Frontal cortex (tissue), 4 donors: ENCODE measurements around the gene MLANA. TPM values are rescaled to one million over a fixed set of nuclear protein-coding genes. Genes with fewer than 3 reads are reported as not detected.

Experiments used
- DNase-seq, 2 donors: peaks; one replicate each; pipeline ENCODE4 v3.0.0; 2012; ENCODE audit warnings: low spot score in 2 of 2
- FAIRE-seq: peaks from 2 replicates; lab custom pipeline; 2012; peaks lifted over from hg19 to GRCh38; lab: Jason Lieb, UNC
- total RNA-seq: library from RNA; depleted of rRNA; stranded (reverse); fragments of >200 nt; gene quantifications from one replicate; pipeline ENCODE4 v1.2.3, GENCODE V29; 2014
- donor health status: control.
- donor health status: control.
- donor health status: control.

The MLANA gene
- total RNA-seq, 1 donor from 2014 or later: not detected

DNA sequence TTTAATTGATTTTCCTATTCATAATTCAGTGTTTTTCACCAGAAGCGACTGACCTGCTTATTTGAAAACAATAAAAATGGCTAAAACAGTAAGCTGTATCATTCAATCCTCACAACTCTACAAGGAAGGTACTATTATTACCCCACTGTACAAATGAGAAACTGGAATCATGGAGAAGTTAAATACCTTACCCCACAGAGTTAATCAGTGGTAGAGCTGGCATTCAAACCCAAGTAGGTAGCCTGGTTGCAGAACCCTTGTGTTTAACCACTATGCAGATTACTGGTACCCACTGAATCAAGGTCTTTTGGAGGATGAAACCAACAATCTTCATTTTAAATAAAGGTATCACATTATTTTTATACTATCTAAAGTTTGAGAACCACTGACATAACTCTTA, 59.6 kb downstream of the MLANA start:
- FAIRE-seq: no peak
- no peak for DNase-seq

- FAIRE-seq (no peak), DNase-seq (no peak)
Observed at GRCh38 chr9:5951686-5952211, 61.1 kb downstream of the MLANA start.

- DNase-seq: no peak
- no peak for FAIRE-seq
Observed at GRCh38 chr9:5953743-5954707, 63.3 kb downstream of the MLANA start.

- DNase-seq (no peak), FAIRE-seq (no peak)
Observed at GRCh38 chr9:5957166-5957565, 66.5 kb downstream of the MLANA start.

DNA sequence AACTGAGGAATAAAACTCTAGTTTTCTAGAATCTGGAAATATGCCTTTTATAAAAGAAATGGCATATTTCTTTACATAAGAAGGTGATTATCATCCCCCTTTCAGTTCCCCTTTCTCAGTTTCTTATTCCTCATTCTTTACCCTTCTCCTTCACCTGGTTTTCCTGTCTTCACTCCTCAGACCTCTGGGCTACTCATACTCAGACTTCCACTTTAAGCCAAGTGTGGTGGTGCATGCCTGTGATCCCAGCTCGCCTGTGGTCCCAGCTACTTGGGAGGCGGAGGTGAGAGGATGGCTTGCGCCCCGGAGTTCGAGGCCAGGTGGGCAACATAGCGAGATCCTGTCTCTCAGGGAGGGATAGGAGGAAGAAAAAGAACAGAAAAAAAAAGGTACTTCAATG, 67.6 kb downstream of the MLANA start:
- no peak for DNase-seq
- FAIRE-seq: no peak

Other genes with a start within 250 kb of the MLANA start
- 13.9 TPM for gene ERMP1, start 57.8 kb upstream of the MLANA start, total RNA-seq
- 79.9 TPM for gene RANBP6, start 124.7 kb downstream of the MLANA start, total RNA-seq